22Rv1 (cell line): ENCODE measurements around the gene CASKIN2.

Experiments used
- ZFX ChIP-seq: fragments of 450-650 bp; IDR thresholded peaks from 2 replicates; pipeline ENCODE4 v1.6.1; 2017; ENCODE audit warnings: antibody characterized with exemption, borderline replicate concordance
- TF ChIP-seq, protein P1 (sequence below): fragments of 450-650 bp; IDR thresholded peaks from 2 replicates; pipeline ENCODE4 v1.5.1; 2017; ENCODE audit warnings: mild to moderate bottlenecking

DNA sequence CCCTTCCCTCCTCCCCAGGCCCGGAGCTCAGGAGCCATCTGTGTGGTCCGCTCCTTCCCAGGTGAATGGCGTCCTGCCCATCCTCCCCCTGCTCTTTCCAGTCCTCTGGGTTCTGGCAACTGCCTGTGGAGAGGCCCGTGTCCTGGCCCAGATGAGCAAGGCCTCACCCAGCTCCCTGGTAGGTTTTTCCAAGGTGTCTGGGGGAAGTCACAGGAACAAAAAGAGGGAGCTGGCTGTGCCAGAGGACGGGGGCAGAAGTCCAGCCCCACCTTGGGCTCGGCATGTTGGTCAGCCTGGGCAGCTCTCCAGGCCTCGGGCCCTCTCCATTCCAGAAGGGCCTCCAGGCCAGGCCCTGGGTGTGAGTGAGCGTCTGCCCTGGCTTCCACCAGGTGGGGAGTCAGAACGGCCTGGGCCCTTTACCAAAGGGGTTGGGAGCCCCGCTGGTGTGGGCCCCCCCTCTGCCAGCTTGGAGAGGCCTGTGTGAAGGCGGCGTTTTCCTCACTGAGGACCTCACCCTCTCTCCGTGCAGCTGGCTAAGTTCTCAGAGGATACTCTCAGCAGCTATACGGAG, 25.1 kb downstream of the CASKIN2 start:
- TF ChIP-seq, protein P1, sequence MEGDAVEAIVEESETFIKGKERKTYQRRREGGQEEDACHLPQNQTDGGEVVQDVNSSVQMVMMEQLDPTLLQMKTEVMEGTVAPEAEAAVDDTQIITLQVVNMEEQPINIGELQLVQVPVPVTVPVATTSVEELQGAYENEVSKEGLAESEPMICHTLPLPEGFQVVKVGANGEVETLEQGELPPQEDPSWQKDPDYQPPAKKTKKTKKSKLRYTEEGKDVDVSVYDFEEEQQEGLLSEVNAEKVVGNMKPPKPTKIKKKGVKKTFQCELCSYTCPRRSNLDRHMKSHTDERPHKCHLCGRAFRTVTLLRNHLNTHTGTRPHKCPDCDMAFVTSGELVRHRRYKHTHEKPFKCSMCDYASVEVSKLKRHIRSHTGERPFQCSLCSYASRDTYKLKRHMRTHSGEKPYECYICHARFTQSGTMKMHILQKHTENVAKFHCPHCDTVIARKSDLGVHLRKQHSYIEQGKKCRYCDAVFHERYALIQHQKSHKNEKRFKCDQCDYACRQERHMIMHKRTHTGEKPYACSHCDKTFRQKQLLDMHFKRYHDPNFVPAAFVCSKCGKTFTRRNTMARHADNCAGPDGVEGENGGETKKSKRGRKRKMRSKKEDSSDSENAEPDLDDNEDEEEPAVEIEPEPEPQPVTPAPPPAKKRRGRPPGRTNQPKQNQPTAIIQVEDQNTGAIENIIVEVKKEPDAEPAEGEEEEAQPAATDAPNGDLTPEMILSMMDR, result no peak
- TF ChIP-seq ZFX, result no peak
